Sigmoid colon (tissue), 4 donors: ENCODE measurements around the gene APOO.

Source experiments
- CTCF ChIP-seq, 4 experiments: fragments of 450-650 bp in 3 of 4; fragments of 200-600 bp in 1 of 4; IDR thresholded peaks; one replicate each; pipeline ENCODE4 v1.5.1; 2016 to 2019; ENCODE audit warnings: antibody characterized with exemption in 4 of 4, mild to moderate bottlenecking in 3 of 4, moderate library complexity in 2 of 4
- POLR2A ChIP-seq, 2 donors: fragments of 450-650 bp; IDR thresholded peaks; one replicate each; pipeline ENCODE4 v1.6.1; 2016; ENCODE audit warnings: antibody characterized with exemption in 2 of 2, mild to moderate bottlenecking in 2 of 2, moderate library complexity in 2 of 2
- POLR2AphosphoS5 ChIP-seq, 4 donors: sonication (generic); formaldehyde crosslinking; IDR thresholded peaks; one replicate each; pipeline ENCODE4 v1.6.1; 2017; ENCODE audit warnings: antibody characterized with exemption in 4 of 4

- TF ChIP-seq POLR2A (IDR thresholded peaks at IDR 0.05) (no peak), CTCF (IDR thresholded peaks at IDR 0.05) (no peak), POLR2AphosphoS5 (IDR thresholded peaks at IDR 0.05) (no peak)
Measured at GRCh38 chrX:23788946-23789345, 118.8 kb downstream of the APOO start.
